K562 (cell line): ENCODE measurements around the gene QRICH1. TPM values are rescaled to one million over a fixed set of nuclear protein-coding genes. Genes with fewer than 3 reads are reported as not detected.

Experiments
- CTCF ChIP-seq, 3 experiments: IDR thresholded peaks in 2 of 3; conservative IDR thresholded peaks in 1 of 3; 2 replicates each; pipeline ENCODE4 v1.5.1; 2011 to 2012; ENCODE audit warnings: low read length in 3 of 3, mild to moderate bottlenecking in 3 of 3, control low read depth in 2 of 3, improper control_type of control experiment in 1 of 3, inconsistent platforms in 1 of 3, low read depth in 1 of 3, mixed read lengths in 1 of 3, moderate library complexity in 1 of 3; ENCODE audit not compliant: insufficient read depth in 2 of 3
- FOXJ3 ChIP-seq: sonication (generic); formaldehyde crosslinking; IDR thresholded peaks from 2 replicates; pipeline ENCODE4 v1.4.0; 2020; ENCODE audit warnings: mild to moderate bottlenecking, missing genetic modification reagents
- FOXP1 ChIP-seq: sonication (generic); formaldehyde crosslinking; IDR thresholded peaks from 2 replicates; pipeline ENCODE4 v1.8.0; 2022; ENCODE audit warnings: mild to moderate bottlenecking, missing genetic modification reagents
- GATAD2A ChIP-seq: fragments of 450-650 bp; IDR thresholded peaks from 2 replicates; pipeline ENCODE4 v1.6.1; 2017
- RB1 ChIP-seq: fragments of 450-650 bp; IDR thresholded peaks from 2 replicates; pipeline ENCODE4 v1.6.1; 2017; ENCODE audit warnings: low read depth, mild to moderate bottlenecking
- TOE1 ChIP-seq, 2 experiments: fragments of 450-650 bp in 1 of 2; sonication (generic) in 1 of 2; formaldehyde crosslinking in 1 of 2; IDR thresholded peaks; 2 replicates each; pipeline versions ENCODE4 v1.7.1 to v1.8.0; 2016 to 2022; ENCODE audit warnings: borderline replicate concordance in 2 of 2, mild to moderate bottlenecking in 2 of 2, antibody characterized with exemption in 1 of 2, inconsistent platforms in 1 of 2, low read depth in 1 of 2, missing genetic modification reagents in 1 of 2, moderate library complexity in 1 of 2
- ZSCAN32 ChIP-seq: fragments of 450-650 bp; formaldehyde crosslinking; IDR thresholded peaks from 2 replicates; pipeline ENCODE4 v1.4.0; 2020; ENCODE audit warnings: mild to moderate bottlenecking, moderate library complexity
- polyA plus RNA-seq, 8 experiments: library from polyadenylated mRNA; depleted of rRNA in 4 of 8; stranded (reverse) in 5 of 8; unstranded in 3 of 8; fragments of >200 nt; fragmentation: Nextera tagmentation in 2 of 8; fragmentation: Illumina TruSeq in 1 of 8; extraction: Ambion mirVana in 2 of 8; extraction: Trizol in 1 of 8; gene quantifications; 2 replicates each; pipeline versions ENCODE4 v1.2.1 to v1.2.3, GENCODE V29; 2011 to 2014; ENCODE audit warnings: inconsistent platforms in 1 of 8, missing spikeins in 1 of 8
- total RNA-seq, 7 experiments: library from RNA; depleted of rRNA in 6 of 7; stranded (reverse); fragments of >200 nt in 6 of 7; fragmentation: Illumina TruSeq in 2 of 7; extraction: Trizol in 2 of 7; gene quantifications; 2 replicates each; pipeline versions ENCODE4 v1.2.1 to v1.2.3, GENCODE V29; 2011 to 2021; ENCODE audit warnings: low replicate concordance in 1 of 7

The QRICH1 gene
- total and polyA plus RNA-seq, 9 of the 15 experiments (the other 6 are each of a cell fraction or from before 2014, with no cell fraction given): 20.1 to 99.2 (median 56.7) TPM

GRCh38 chr3:49132437-49133225, 38.8 kb upstream of the QRICH1 start, which contains the start of gene LAMB2 (continued):
- peak; percentile 61; the same call in 1 of the 2 replicates for TF ChIP-seq TOE1 (IDR thresholded peaks at IDR 0.05; ENCODE audit: borderline replicate concordance)
- no peak for TF ChIP-seq TOE1 (CRISPR knock-in tag; IDR thresholded peaks at IDR 0.05; ENCODE audit: borderline replicate concordance, low read depth)
- TF ChIP-seq GATAD2A: 0 out of 2 replicates have a peak, but pooled peaks have one; percentile 41
- no peak for TF ChIP-seq FOXJ3 (CRISPR knock-in tag)
- peak in 2 of 3 experiments; percentile 3 to 26; a peak in 1 of 6 replicates for TF ChIP-seq CTCF (IDR thresholded peaks at IDR 0.05 in 2 of 3, conservative IDR thresholded peaks at IDR 0.05 in 1 of 3; ENCODE audit: insufficient read depth in 2 of 3, low read depth in 1 of 3, low read length in 3 of 3)
- 0 out of 2 replicates have a peak, but pooled peaks have one; percentile 23 for TF ChIP-seq FOXP1 (CRISPR knock-in tag)
- no peak for TF ChIP-seq ZSCAN32 (CRISPR knock-in tag)
- TF ChIP-seq RB1: peak; percentile 48; the same call in 1 of the 2 replicates
